NCI-H345 treated with DMSO at 0.1 percent for 48 hours (cell line): ENCODE data around the gene MOXD1.
"Not testable (repeated sequence)": the region's sequence is repeated elsewhere in the genome, so short reads cannot be mapped to it uniquely, and the experiment has no call there.

Source experiments
- DNase-seq: peaks from one replicate; lab custom pipeline; 2025; ENCODE audit not compliant: unreplicated experiment; lab: John Stamatoyannopoulos, UW

MOXD1 gene

DNA sequence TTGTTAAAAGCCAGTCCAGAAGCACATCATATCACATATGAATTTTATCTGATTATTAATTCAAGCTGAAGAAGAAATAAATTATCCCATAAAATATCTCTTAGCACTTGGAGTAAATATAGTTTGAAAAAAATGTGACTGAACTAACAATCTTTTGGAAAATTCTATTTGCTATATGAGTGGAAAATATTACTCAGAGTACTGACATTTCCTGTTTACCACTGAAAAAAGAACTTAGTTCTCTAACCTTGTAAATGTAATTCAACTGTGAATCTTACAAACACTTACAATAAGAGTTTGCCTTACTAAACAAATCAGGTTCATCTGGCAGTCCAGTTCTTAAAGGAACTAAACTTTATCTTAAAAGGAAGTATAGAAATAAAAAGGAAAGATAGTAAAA lies 44.2 kb downstream of the MOXD1 start:
- no peak for DNase-seq

GRCh38 chr6:132354517-132355167 lies 46.6 kb downstream of the MOXD1 start:
- no peak for DNase-seq

DNA sequence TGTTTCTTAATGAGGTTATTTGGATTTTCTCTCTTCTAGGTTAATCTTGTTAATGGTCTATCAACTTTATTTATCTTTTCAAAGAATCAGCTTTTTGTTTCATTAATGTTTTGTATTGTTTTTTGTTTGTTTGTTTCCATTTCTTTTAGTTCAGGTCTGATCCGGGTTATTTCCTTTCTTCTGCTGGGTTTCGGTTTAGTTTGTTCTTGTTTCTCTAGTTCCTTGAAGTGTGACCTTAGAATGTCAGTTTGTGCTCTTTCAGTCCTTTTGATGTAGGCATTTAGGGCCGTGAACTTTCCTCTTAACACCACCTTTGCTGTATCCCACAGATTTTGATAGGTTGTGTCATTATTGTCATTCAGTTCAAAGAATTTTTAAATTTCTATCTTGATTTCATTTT lies 49.3 kb downstream of the MOXD1 start:
- not testable (repeated sequence) for DNase-seq

GRCh38 chr6:132348231-132348630 lies 53.0 kb downstream of the MOXD1 start:
- no peak for DNase-seq

- DNase-seq = no peak
Observed at GRCh38 chr6:132344811-132345210, 56.5 kb downstream of the MOXD1 start.

GRCh38 chr6:132341646-132342045 lies 59.6 kb downstream of the MOXD1 start:
- no peak for DNase-seq

DNA sequence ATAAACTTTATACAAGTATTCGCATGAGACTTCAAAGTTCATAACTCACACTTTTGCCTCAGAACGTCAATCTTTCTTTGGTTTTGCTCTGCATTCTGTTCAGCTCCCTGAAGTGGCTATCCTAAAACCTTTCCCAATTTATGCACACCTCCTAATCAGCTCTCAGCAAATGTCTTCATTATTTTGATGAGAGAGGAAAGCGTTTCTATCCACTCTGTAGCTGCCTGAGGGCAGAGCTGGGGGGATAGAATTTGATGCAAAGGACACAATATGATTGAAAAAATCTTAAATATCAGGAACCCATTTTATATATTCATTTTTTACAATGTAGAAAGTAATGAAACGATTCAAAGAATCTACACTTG lies 66.8 kb downstream of the MOXD1 start:
- DNase-seq = no peak

DNA sequence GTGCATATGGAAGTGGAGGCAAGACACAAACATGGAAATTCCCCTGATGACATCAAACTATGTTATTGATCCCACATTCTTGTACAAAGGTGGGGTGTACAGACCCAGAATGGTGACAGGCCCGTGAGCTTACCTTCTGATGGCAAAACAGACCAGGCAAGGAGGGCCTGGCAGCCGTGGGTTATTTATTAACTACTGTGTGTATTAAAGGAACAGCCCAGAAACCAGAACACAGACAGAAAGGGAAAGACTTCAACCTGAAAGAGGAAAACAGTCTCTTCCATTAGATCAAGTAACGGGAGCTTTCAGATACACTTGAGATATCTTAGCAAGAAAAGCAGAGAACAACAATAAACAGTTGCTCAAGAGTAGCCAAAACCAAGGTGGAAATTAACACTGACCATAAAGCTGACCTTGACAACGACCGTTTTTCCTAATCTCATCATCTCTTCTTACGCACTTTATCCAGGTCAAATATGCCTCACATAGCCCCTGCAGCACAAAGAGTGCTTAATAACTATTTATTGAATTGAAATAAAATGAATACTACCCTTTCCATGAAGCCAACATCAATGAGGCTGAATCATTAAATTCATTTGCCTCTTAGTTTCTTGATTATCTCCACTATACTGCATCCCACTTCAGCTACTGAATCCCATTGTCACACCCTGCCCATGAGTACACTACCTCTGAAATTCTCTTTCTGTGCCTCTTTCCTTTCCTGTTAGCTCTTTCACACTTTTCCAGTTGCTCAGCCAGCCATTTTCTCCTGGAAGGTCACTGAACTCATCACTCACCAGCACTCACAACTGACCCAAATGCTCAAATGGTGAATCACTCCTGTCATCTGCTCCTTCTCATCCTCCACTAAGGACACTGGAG lies 67.4 kb downstream of the MOXD1 start:
- no peak for DNase-seq

DNA sequence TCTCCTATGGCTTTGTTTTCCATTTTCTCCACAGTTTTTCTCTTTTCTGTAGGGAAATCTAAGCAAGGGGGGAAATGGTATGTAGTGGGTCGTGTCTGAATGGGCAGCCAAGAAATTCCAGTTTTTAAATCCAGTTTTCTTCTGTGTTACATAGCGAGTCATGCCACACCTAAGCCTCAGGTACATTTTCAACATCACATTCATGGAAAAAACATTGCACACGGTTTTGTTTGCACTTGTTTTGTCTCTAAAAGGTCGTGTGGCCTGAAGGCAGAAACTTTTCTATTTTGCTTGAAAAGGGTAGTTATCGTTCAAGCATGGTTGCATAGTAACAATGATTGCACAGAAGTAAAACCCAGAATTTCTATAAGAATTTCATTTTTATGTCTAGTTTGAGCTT lies 70.5 kb downstream of the MOXD1 start:
- no peak for DNase-seq

GRCh38 chr6:132322398-132322797 lies 78.9 kb downstream of the MOXD1 start:
- DNase-seq = no peak

DNA sequence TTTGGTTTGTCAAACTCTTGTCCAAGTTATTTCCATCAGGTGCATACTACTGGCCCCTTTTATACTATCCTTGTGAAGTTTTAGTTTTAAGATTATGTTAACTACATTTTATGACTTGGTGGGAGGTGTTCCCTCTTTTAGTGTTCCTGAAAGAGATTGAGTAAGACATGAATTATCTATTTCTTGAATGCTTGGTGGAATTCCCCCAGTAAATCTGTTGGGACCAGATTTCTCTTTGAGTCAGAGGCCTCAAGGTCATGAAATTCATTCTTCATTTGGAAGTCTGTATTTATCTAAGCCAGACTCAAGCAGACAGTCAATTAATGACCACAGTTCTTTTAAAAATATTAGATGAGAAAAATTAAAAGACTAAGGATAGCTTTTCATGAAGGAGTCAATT lies 81.3 kb downstream of the MOXD1 start:
- DNase-seq = no peak

DNA sequence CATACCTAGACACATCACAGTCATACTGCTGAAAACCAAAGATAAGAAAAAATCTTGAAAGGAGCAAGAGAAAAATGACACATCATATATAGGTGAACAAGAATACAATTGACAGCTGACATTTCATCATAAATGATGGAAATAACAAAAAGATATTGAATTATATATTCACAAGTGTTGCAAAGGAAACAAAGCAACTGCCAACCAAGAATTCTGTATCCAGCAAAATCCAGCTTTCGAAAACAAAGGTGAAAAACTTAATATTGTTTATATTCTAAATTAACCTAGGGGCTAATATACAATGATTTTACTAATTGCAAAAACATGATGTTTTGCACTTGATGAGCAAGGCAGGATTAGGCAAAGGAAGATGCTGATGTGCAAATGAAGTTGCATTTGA lies 84.3 kb downstream of the MOXD1 start:
- no peak for DNase-seq

DNA sequence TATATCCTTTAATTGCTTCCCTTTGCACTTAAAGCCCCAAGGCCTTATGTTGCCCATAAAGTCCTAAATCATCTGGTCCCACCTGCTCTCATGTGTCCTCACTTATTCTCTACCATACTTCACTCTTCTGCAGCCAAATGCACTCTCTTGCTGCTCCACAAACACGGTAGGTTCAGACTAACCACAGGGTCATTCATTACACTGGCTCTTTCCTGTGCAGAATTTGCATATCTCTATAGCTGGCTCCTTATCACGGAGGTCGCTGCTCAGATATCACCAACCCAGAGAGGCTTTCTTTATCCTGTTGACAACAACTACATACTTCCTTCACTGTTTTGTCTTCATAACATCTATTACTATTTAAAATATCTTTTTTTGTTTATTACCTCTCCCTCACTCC lies 86.8 kb downstream of the MOXD1 start:
- DNase-seq = no peak

- no peak for DNase-seq
Observed at GRCh38 chr6:132310921-132311320, 90.4 kb downstream of the MOXD1 start.

GRCh38 chr6:132310151-132310550 lies 91.1 kb downstream of the MOXD1 start:
- DNase-seq = not testable (repeated sequence)

GRCh38 chr6:132304891-132305305 lies 96.4 kb downstream of the MOXD1 start:
- no peak for DNase-seq

DNA sequence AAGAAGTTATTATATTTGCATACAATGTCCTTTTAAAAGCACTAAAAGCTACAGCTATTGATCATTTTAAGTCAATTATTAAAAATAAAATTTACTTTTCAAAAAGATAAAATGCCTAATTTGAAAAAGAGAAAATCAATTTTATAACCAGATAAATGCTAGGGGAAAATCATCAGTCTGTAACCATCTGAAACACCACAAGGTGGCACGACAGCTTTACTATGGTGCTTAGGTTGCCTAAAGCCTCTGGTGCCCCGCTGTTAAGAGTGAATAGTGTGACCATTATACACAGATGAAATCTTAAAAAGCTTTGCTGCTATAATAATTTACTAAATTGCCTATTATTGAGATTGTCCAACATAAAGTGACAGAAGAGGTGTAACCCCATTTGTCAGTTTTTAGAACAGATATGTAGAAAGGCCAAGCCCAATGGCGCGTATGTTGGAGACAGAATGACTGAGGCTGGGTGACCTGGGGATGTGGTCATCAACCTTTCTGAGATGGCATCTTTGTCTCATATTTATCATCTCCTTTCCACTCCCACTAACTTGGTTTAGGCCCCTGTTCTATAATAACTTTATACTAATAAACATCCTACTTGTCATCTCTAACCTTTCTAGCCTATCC lies 100.8 kb downstream of the MOXD1 start:
- no peak for DNase-seq

DNA sequence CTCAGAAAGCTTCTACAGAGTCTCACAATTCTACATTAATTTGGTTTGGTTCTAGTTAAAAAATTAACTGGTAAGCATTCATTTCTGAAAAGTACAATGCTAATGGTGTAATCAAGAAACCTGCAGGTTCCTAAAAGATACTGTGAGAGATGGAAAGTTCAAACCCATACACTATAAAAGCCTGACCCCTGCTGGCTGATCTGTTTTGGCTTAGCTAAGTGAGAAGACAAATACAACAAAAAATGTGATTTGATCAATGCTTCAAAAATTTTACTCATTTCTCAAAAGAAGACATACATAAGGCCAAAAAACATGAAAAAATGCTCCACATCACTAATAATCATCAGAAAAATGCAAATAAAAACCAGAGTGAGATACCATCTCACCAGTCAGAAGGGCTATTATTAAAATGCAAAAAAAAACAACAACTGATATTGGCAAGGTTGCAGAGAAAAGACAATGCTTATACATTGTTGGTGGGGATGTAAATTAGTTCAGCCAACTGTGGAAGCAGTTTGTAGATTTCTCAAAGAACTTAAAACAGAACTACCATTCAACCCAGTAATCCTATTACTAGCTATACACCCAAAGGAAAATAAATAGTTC lies 102.8 kb downstream of the MOXD1 start:
- no peak for DNase-seq

DNA sequence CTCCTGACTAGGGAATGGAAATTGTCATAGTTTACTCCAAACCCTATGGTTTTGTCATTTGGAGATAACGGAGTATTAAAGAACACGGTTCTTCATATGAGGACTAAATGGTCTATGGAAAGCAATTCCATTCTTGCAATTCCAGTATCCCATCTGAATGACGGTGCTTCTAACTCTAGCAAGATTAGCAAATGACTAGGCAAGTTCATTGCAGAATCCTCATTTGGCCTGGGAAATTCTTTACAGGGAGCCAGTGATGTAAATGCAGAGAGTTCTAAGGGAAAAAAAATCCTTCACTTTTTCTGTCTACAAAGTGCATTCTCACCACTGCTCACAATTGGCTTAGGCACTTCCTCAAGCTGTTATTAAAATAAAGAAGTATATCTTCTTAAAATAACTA lies 111.5 kb downstream of the MOXD1 start:
- no peak for DNase-seq

DNA sequence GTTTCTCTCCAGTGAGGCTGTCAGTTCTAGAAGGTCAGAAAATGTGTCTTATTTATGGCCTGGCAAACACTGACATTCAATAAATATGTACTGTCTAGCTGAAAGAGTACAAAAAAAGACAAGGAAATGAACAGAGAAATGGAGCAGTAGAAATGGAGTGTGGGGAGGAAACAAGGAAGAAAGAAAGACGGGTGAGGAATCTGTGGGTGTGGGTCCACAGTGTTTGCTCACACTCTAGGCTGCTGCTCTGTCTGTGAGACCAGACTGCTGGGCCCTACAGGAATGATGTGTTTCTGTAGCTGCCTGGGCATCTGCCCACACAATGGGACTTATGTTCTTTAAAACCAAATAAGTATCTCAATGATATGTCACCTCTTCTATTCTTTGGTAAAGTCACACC lies 114.2 kb downstream of the MOXD1 start:
- no peak for DNase-seq

GRCh38 chr6:132286298-132287019 lies 114.8 kb downstream of the MOXD1 start:
- no peak for DNase-seq
